Jurkat, Clone E6-1 (cell line): ENCODE data around the gene TXNL4A.

Source experiments
- DNase-seq: peaks from one replicate; pipeline ENCODE4 v3.0.0-alpha.2; 2011; ENCODE audit warnings: low read depth, low spot score
- H3K4me3 ChIP-seq: 2 replicates; pipeline ENCODE4 v1.5.1; 2011; ENCODE audit warnings: mild to moderate bottlenecking, low read length, control low read depth, moderate library complexity

TXNL4A gene

GRCh38 chr18:79926306-79926705 is 62.1 kb downstream of the TXNL4A start:
- no peak for DNase-seq
- H3K4me3 ChIP-seq = no peak overlapping the region

- DNase-seq = no peak
- no peak overlapping the region for H3K4me3 ChIP-seq
Measured at GRCh38 chr18:79924814-79925731, 63.3 kb downstream of the TXNL4A start.

GRCh38 chr18:79923896-79924585 is 64.3 kb downstream of the TXNL4A start:
- no peak overlapping the region for H3K4me3 ChIP-seq
- DNase-seq = no peak

GRCh38 chr18:79922971-79923411 is 65.4 kb downstream of the TXNL4A start:
- no peak for DNase-seq
- H3K4me3 ChIP-seq = no peak overlapping the region

GRCh38 chr18:79921984-79922965 is 66.1 kb downstream of the TXNL4A start:
- no peak for DNase-seq
- no peak overlapping the region for H3K4me3 ChIP-seq
